Uterus (tissue), 4 donors: ENCODE results near the gene SH3BGRL2. TPM values are rescaled to one million over a fixed set of nuclear protein-coding genes. Genes with fewer than 3 reads are reported as not detected.

Experiments used
- DNase-seq, 2 donors: peaks; one replicate each; pipeline ENCODE4 v3.0.0-alpha.2; 2019 to 2020
- H3K27ac ChIP-seq, 2 donors: fragments of 200-600 bp; sonication (generic); 1 replicate in 1 of 2; 2 replicates in 1 of 2; pipeline ENCODE4 v1.5.1; 2016 to 2018
- H3K27me3 ChIP-seq, 2 donors: fragments of 200-600 bp; sonication (generic); one replicate each; pipeline ENCODE4 v1.5.1; 2018 to 2019; ENCODE audit warnings: control low read depth in 1 of 2
- H3K36me3 ChIP-seq, 2 donors: fragments of 200-600 bp; sonication (generic); one replicate each; pipeline ENCODE4 v1.5.1; 2019; ENCODE audit warnings: control low read depth in 1 of 2
- H3K4me1 ChIP-seq, 2 donors: fragments of 200-600 bp; sonication (generic); one replicate each; pipeline ENCODE4 v1.5.1; 2018 to 2019; ENCODE audit warnings: control low read depth in 1 of 2
- H3K4me3 ChIP-seq, 2 donors: fragments of 200-600 bp; sonication (generic); 1 replicate in 1 of 2; 2 replicates in 1 of 2; pipeline ENCODE4 v1.5.1; 2018 to 2019; ENCODE audit warnings: mild to moderate bottlenecking in 1 of 2
- H3K9me3 ChIP-seq, 2 donors: fragments of 200-600 bp; sonication (generic); one replicate each; pipeline ENCODE4 v1.5.1; 2019; ENCODE audit warnings: control low read depth in 1 of 2
- CTCF ChIP-seq, 4 experiments: fragments of 200-600 bp in 2 of 4; fragments of 450-650 bp in 2 of 4; sonication (generic) in 2 of 4; IDR thresholded peaks; one replicate each; pipeline ENCODE4 v1.5.1; 2016 to 2019; ENCODE audit warnings: antibody characterized with exemption in 4 of 4, mild to moderate bottlenecking in 2 of 4, moderate library complexity in 1 of 4
- POLR2A ChIP-seq, 2 donors: fragments of 450-650 bp; IDR thresholded peaks; one replicate each; pipeline ENCODE4 v1.6.1; 2016; ENCODE audit warnings: antibody characterized with exemption in 2 of 2, mild to moderate bottlenecking in 1 of 2, moderate library complexity in 1 of 2
- intact Hi-C: fragments of 100-400 bp; cut with DNase I; formaldehyde crosslinking; loops from one replicate; pipeline ENCODE4 v1.15.1; 2023; ENCODE audit warnings: low total_unique reads
- total RNA-seq, 4 donors: library from RNA; depleted of rRNA in 3 of 4; stranded (reverse); fragments of >200 nt in 3 of 4; gene quantifications; one replicate each; pipeline versions ENCODE4 v1.1.0 to v1.2.4, GENCODE V29; 2014 to 2023
- donor health status: DM: yes; HTN: yes; CAD: no.

The SH3BGRL2 gene
- total RNA-seq, 4 donors from 2014 or later, result 24.6 to 53.2 (median 34.4) TPM

- Histone ChIP-seq H3K4me1 (no peaks in the 10 kb centered on the region), H3K36me3 (no peaks in the 10 kb centered on the region), H3K4me3 (no peak overlapping the region), H3K9me3 (no peaks in the 10 kb centered on the region), H3K27me3 (no peaks in the 10 kb centered on the region), H3K27ac (no peak overlapping the region)
- TF ChIP-seq CTCF (IDR thresholded peaks at IDR 0.05), result no peak
- no peak for TF ChIP-seq POLR2A (IDR thresholded peaks at IDR 0.05)
- DNase-seq, result no peak
- intact Hi-C loops, result no loop called here
Observed at GRCh38 chr6:79710127-79710526, 79.0 kb downstream of the SH3BGRL2 start.

- TF ChIP-seq CTCF (IDR thresholded peaks at IDR 0.05) (no peak), POLR2A (IDR thresholded peaks at IDR 0.05) (no peak)
- no peak overlapping the region for H3K4me3 ChIP-seq
- no peaks in the 10 kb centered on the region for H3K36me3 ChIP-seq
- intact Hi-C loops, result no loop called here
- no peaks in the 10 kb centered on the region for H3K9me3 ChIP-seq
- H3K27me3 ChIP-seq, result no peaks in the 10 kb centered on the region
- no peaks in the 10 kb centered on the region for H3K4me1 ChIP-seq
- no peak overlapping the region for H3K27ac ChIP-seq
- DNase-seq, result no peak
Observed at GRCh38 chr6:79711167-79711566, 80.0 kb downstream of the SH3BGRL2 start.

GRCh38 chr6:79712144-79712543 is 81.0 kb downstream of the SH3BGRL2 start:
- intact Hi-C loops, result no loop called here
- no peaks in the 10 kb centered on the region for H3K9me3 ChIP-seq
- no peak overlapping the region for H3K4me3 ChIP-seq
- H3K36me3 ChIP-seq, result no peaks in the 10 kb centered on the region
- no peaks in the 10 kb centered on the region for H3K4me1 ChIP-seq
- H3K27me3 ChIP-seq, result no peaks in the 10 kb centered on the region
- no peak overlapping the region for H3K27ac ChIP-seq
- no peak for DNase-seq
- TF ChIP-seq POLR2A (IDR thresholded peaks at IDR 0.05), result no peak
- TF ChIP-seq CTCF (IDR thresholded peaks at IDR 0.05), result no peak

- DNase-seq, result no peak
- no peaks in the 10 kb centered on the region for H3K27me3 ChIP-seq
- intact Hi-C loops, result no loop called here
- no peak for TF ChIP-seq CTCF (IDR thresholded peaks at IDR 0.05)
- no peak for TF ChIP-seq POLR2A (IDR thresholded peaks at IDR 0.05)
- no peaks in the 10 kb centered on the region for H3K4me1 ChIP-seq
- H3K36me3 ChIP-seq, result no peaks in the 10 kb centered on the region
- no peak overlapping the region for H3K27ac ChIP-seq
- no peak overlapping the region for H3K4me3 ChIP-seq
- H3K9me3 ChIP-seq, result no peaks in the 10 kb centered on the region
Observed at GRCh38 chr6:79712616-79713135, 81.5 kb downstream of the SH3BGRL2 start.

- Histone ChIP-seq H3K4me1 (no peaks in the 10 kb centered on the region), H3K27me3 (no peaks in the 10 kb centered on the region), H3K27ac (no peak overlapping the region), H3K36me3 (no peaks in the 10 kb centered on the region), H3K9me3 (no peaks in the 10 kb centered on the region), H3K4me3 (no peak overlapping the region)
- peak; percentile 23 to 28 for DNase-seq
- intact Hi-C loops, result no loop called here
- TF ChIP-seq CTCF (IDR thresholded peaks at IDR 0.05), result peak; percentile 41 to 66 (median 52)
- TF ChIP-seq POLR2A (IDR thresholded peaks at IDR 0.05), result no peak
Observed at GRCh38 chr6:79713701-79714322, 82.7 kb downstream of the SH3BGRL2 start.
